Glutamatergic neuron (in vitro differentiated cells): Measurements from ENCODE around the gene PAPPA2. TPM values are rescaled to one million over a fixed set of nuclear protein-coding genes. Genes with fewer than 3 reads are reported as not detected.

Experiments
- DNase-seq: peaks from one replicate; pipeline ENCODE4 v3.0.0; 2022
- H3K27ac Mint-ChIP-seq: one replicate; pipeline ENCODE4 v1.8.0; 2020; ENCODE audit warnings: mild to moderate bottlenecking, mixed read lengths, inconsistent platforms; ENCODE audit not compliant: unreplicated experiment
- H3K27me3 Mint-ChIP-seq: one replicate; pipeline ENCODE4 v1.8.0; 2020; ENCODE audit warnings: mild to moderate bottlenecking, moderate library complexity, mixed read lengths, inconsistent platforms; ENCODE audit not compliant: unreplicated experiment
- H3K36me3 Mint-ChIP-seq: one replicate; pipeline ENCODE4 v1.8.0; 2020; ENCODE audit warnings: mild to moderate bottlenecking, mixed read lengths, inconsistent platforms; ENCODE audit not compliant: unreplicated experiment
- H3K4me1 Mint-ChIP-seq: one replicate; pipeline ENCODE4 v1.8.0; 2020; ENCODE audit warnings: mild to moderate bottlenecking, low read depth, mixed read lengths, inconsistent platforms; ENCODE audit not compliant: unreplicated experiment
- H3K4me3 Mint-ChIP-seq: one replicate; pipeline ENCODE4 v1.8.0; 2020; ENCODE audit warnings: mild to moderate bottlenecking, mixed read lengths, inconsistent platforms; ENCODE audit not compliant: unreplicated experiment
- H3K9me3 Mint-ChIP-seq: one replicate; pipeline ENCODE4 v1.8.0; 2020; ENCODE audit warnings: mild to moderate bottlenecking, moderate library complexity, mixed read lengths, inconsistent platforms; ENCODE audit not compliant: unreplicated experiment
- total RNA-seq: library from RNA; stranded (reverse); fragmentation: NEBNext Ultra II Directional; extraction: Animal tissue kit (Norgen Biotek cat#: 25700); gene quantifications from one replicate; pipeline ENCODE4 v1.2.1, GENCODE V29; 2021; ENCODE audit not compliant: unreplicated experiment
- TF ChIP-seq, protein P1 (sequence below): fragments of 200-600 bp; sonication (generic); IDR thresholded peaks from one replicate; pipeline ENCODE4 v1.5.0; 2021; ENCODE audit not compliant: partially characterized antibody, unreplicated experiment

The PAPPA2 gene
- total RNA-seq, 1 donor from 2014 or later: 2.3 TPM

DNA sequence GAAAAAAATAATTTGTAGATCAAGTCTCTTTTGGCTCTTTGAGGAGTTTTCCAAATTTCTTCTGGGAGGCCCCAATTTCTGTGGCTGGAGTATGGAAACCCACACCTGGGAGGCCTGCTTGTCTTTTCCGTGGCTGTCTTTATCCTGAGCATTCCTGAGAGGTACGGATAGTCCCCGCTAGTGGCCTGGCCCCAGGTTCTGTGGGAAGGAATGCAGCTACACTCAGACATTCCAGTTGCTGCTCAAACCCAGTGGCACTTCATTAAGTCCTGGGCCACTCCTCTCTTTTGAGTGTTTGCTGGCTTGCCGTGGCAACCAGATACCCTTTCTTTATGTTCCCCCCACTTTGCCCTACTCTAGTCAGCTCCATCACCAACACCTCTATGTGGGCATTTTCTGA, 391.1 kb downstream of the PAPPA2 start:
- H3K4me3 Mint-ChIP-seq: no peak overlapping the region
- TF ChIP-seq, protein P1, sequence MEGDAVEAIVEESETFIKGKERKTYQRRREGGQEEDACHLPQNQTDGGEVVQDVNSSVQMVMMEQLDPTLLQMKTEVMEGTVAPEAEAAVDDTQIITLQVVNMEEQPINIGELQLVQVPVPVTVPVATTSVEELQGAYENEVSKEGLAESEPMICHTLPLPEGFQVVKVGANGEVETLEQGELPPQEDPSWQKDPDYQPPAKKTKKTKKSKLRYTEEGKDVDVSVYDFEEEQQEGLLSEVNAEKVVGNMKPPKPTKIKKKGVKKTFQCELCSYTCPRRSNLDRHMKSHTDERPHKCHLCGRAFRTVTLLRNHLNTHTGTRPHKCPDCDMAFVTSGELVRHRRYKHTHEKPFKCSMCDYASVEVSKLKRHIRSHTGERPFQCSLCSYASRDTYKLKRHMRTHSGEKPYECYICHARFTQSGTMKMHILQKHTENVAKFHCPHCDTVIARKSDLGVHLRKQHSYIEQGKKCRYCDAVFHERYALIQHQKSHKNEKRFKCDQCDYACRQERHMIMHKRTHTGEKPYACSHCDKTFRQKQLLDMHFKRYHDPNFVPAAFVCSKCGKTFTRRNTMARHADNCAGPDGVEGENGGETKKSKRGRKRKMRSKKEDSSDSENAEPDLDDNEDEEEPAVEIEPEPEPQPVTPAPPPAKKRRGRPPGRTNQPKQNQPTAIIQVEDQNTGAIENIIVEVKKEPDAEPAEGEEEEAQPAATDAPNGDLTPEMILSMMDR: no peak
- no peaks in the 10 kb centered on the region for H3K36me3 Mint-ChIP-seq
- peaks cover 5% of the 10 kb centered on the region for H3K27me3 Mint-ChIP-seq
- peaks cover 12% of the 10 kb centered on the region for H3K4me1 Mint-ChIP-seq
- H3K27ac Mint-ChIP-seq: no peak overlapping the region
- no peaks in the 10 kb centered on the region for H3K9me3 Mint-ChIP-seq
- no peak for DNase-seq

DNA sequence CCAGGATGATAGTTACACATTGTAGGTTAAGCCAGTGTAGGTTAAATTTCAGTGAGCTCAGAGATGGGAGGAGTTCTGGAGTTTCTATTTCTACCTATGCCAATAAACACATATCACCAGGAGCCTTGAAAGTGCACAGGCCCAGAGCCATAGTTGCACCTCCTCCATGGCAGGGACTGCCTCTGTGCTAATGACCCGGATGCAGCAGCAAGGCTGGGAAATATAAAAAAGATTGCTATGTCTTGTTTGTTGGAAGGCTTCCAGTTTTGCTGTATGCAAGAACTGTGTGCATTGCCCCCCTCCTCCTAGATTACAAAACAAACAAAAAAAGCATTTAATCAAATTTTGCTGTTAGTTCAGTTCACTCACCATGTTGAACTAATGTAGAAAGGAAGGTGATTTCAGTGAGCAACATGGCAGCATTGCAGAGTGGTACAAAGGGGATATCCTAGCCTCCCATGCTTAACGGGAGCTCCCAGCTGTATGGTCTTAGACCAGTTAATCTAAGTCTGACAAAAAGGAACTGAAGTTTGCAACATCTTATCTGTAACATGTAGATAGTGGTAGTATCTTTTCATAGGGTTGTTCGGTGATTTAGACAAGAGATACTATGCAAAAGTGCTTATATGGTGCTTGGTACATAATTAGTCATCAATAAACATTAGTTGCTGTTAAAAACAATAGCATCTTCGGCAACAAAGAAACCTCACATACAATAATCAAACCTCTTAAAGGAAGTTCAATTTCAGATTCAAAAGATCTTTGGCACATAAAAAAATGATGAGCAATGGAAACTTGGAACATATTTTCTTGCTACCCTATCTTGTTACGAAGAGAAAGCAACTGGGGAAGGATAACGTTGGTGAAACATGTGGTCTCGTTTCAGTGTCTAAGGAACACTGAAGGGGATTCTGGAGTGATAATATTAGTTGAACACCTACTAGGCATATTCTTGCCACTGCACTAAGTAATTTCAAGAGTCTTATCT, 392.1 kb downstream of the PAPPA2 start:
- TF ChIP-seq, protein P1: no peak
- Mint-ChIP-seq H3K9me3 (no peaks in the 10 kb centered on the region), H3K4me3 (no peak overlapping the region), H3K4me1 (peaks cover 10% of the 10 kb centered on the region), H3K36me3 (no peaks in the 10 kb centered on the region), H3K27ac (no peak overlapping the region), H3K27me3 (peaks cover 5% of the 10 kb centered on the region)
- no peak for DNase-seq

DNA sequence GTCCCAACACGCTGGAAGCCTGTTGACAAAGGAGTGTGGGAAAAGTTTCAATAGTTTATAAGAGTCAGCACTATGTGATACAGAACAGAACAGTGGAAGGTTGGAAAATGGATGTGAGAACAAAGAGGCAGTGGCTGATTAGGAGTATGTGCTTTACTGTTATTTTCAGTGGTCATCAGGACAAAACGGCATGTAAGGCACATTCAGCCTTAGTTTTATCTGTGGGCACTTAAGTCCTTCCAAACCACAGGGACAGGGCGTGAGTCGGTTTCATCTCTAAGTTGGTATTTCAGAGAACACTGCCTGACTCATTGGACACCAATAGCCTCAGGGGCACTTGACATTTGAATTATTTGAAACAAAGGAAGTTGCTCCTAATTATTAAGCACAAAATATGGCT, 394.7 kb downstream of the PAPPA2 start:
- Mint-ChIP-seq H3K4me3 (no peak overlapping the region), H3K9me3 (no peaks in the 10 kb centered on the region), H3K36me3 (no peaks in the 10 kb centered on the region), H3K27me3 (peaks cover 4% of the 10 kb centered on the region), H3K27ac (no peak overlapping the region), H3K4me1 (peaks cover 10% of the 10 kb centered on the region)
- DNase-seq: no peak
- TF ChIP-seq, protein P1: no peak

DNA sequence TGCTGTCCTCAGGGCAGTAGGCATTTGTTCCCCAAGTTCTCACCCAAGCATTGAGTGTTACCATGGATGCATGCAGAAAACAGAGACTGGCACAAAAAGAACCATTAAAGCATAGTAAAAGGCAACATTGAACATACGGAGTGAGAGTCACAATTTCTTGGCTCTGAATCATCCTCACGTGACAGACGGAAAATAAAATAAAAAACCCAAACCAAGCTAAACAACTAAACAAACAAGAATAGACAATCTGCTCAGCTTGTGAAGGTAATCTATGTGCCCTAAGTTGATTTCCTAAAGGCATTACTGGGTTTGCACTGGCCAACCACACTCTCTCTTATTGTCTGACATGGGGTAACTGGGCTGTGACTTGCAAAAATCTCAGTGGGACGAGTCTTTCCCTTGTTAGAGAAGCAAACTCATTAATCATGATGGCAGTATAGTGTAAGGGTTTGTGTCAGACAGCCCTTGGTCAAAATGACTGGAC, 395.5 kb downstream of the PAPPA2 start:
- Mint-ChIP-seq H3K36me3 (no peaks in the 10 kb centered on the region), H3K4me3 (no peak overlapping the region), H3K9me3 (no peaks in the 10 kb centered on the region), H3K27me3 (peaks cover 4% of the 10 kb centered on the region), H3K27ac (no peak overlapping the region), H3K4me1 (peaks cover 10% of the 10 kb centered on the region)
- TF ChIP-seq, protein P1: no peak
- no peak for DNase-seq

DNA sequence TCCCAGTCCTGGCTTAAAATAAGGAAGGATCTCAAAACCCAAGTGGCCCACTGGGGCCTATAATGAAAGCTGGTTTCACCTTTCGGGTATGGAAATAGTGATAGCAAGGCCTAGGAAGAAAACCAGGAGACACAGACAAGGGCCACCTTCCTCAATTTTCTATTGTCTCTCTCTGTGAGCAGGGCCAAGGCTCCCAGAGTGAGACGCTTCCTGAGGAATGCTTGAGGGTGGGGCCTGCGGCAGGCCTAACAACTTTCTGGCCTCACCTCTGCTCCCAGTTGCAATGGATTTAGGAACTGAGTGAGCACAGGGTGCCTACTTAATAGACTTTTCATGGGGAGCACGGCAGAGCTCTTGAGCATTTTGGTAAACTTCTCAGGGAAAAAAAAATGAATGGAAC, 400.6 kb downstream of the PAPPA2 start:
- no peaks in the 10 kb centered on the region for H3K36me3 Mint-ChIP-seq
- TF ChIP-seq, protein P1: no peak
- no peak for DNase-seq
- H3K4me3 Mint-ChIP-seq: no peak overlapping the region
- no peaks in the 10 kb centered on the region for H3K9me3 Mint-ChIP-seq
- no peak overlapping the region for H3K27ac Mint-ChIP-seq
- peaks cover 2% of the 10 kb centered on the region for H3K27me3 Mint-ChIP-seq
- H3K4me1 Mint-ChIP-seq: no peaks in the 10 kb centered on the region
